SKM-1 treated with dmso at 0.1 percent for 144 hours (cell line): ENCODE measurements around the gene CDH11.

Source experiments
- DNase-seq: peaks from one replicate; lab custom pipeline; 2025; ENCODE audit not compliant: unreplicated experiment; lab: John Stamatoyannopoulos, UW

CDH11 gene

GRCh38 chr16:65116818-65117430 is 4.9 kb downstream of the CDH11 start:
- DNase-seq, result no peak

- DNase-seq, result no peak
These were observed 5.6 kb downstream of the CDH11 start for GRCh38 chr16:65116216-65116615.

- no peak for DNase-seq
These were observed 7.3 kb downstream of the CDH11 start for GRCh38 chr16:65114527-65114926.

- DNase-seq, result no peak
These were observed 8.4 kb downstream of the CDH11 start for GRCh38 chr16:65113441-65113840.

GRCh38 chr16:65111306-65111705 is 10.6 kb downstream of the CDH11 start:
- no peak for DNase-seq

GRCh38 chr16:65106757-65107156 is 15.1 kb downstream of the CDH11 start:
- DNase-seq, result no peak

GRCh38 chr16:65105171-65105570 is 16.7 kb downstream of the CDH11 start:
- no peak for DNase-seq

- no peak for DNase-seq
These were observed 17.4 kb downstream of the CDH11 start for GRCh38 chr16:65104471-65104870.

GRCh38 chr16:65102326-65102725 is 19.5 kb downstream of the CDH11 start:
- DNase-seq, result no peak

- DNase-seq, result no peak
These were observed 20.9 kb downstream of the CDH11 start for GRCh38 chr16:65101009-65101408.

GRCh38 chr16:65099607-65100006 is 22.3 kb downstream of the CDH11 start:
- DNase-seq, result no peak

GRCh38 chr16:65098916-65099315 is 22.9 kb downstream of the CDH11 start:
- DNase-seq, result no peak

- no peak for DNase-seq
These were observed 24.6 kb downstream of the CDH11 start for GRCh38 chr16:65097296-65097695.

GRCh38 chr16:65095906-65096305 is 26.0 kb downstream of the CDH11 start:
- no peak for DNase-seq

- DNase-seq, result no peak
These were observed 26.7 kb downstream of the CDH11 start for GRCh38 chr16:65095090-65095728.

- no peak for DNase-seq
These were observed 27.9 kb downstream of the CDH11 start for GRCh38 chr16:65094009-65094408.

GRCh38 chr16:65083164-65083857 is 38.6 kb downstream of the CDH11 start:
- DNase-seq, result no peak

- DNase-seq, result no peak
These were observed 42.3 kb downstream of the CDH11 start for GRCh38 chr16:65079549-65079948.

- no peak for DNase-seq
These were observed 44.7 kb downstream of the CDH11 start for GRCh38 chr16:65077181-65077580.

- DNase-seq, result no peak
These were observed 46.0 kb downstream of the CDH11 start for GRCh38 chr16:65075877-65076276.

- no peak for DNase-seq
These were observed 50.2 kb downstream of the CDH11 start for GRCh38 chr16:65071433-65072311.
